Measurements from ENCODE around the gene RBM33. TPM values are rescaled to one million over a fixed set of nuclear protein-coding genes. Genes with fewer than 3 reads are reported as not detected.

The RBM33 gene
- total and polyA plus RNA-seq, 2 of the 8 experiments (the other 6 are each of a cell fraction or from before 2014, with no cell fraction given): 16.5 to 64.6 TPM

DNA sequence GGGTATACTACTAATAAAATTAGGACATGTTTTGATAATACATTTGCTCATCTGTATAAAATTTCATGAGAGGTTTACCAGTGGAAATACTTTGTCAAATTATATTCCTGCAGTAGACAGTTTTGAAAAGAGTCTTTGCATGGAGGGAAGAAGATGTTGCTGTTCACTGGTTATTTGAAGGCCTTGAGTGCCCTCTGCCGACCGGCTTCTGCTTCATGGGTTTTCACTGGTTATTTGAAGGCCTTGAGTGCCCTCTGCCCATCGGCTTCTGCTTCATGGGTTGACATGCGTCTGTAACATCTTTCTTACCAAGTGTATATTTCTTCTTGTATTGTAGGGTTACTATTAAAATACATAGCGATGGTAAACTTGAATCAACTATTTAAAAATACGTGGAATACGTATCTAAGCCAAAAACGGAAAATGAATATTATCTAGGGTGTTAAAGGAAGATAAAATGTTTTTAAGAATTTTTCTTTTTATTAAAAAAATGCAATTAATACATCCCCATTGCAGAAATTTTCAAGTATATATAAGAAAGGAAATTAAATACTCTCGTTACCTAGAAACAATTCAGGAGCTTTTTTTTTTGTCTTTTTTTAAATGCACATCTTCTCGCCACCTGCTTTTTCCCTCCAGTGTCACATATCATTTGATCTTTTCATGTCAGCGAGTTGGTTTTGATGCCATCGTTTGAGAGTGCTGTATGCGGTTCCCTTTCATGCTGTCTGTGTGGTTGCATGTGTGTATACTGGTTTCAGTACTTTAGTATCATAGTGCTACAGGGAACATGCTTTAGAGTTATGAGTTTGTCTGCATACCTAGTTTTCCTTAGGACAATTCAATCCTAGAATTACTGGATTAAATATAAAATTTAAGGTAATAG, 94.4 kb downstream of the RBM33 start:
- Histone ChIP-seq H2BK5ac (ENCODE audit: low read depth, low read length) (no peak overlapping the region), H3K4me2 (ENCODE audit: insufficient read depth in 1 of 2, low read depth in 2 of 2, low read length in 2 of 2) (no peak overlapping the region), H2BK20ac (ENCODE audit: low read length) (no peak overlapping the region), H4K8ac (ENCODE audit: extremely low read depth, insufficient read depth, low read length) (no peak overlapping the region), H3K23ac (ENCODE audit: insufficient read length) (no peak overlapping the region), H4K20me1 (replicated peaks in 1 of 2; ENCODE audit: control insufficient read depth in 1 of 2, insufficient read depth in 2 of 2, low read length in 2 of 2) (peaks cover 4 to 10% of the 10 kb centered on the region in 2 experiments), H2BK15ac (ENCODE audit: low read length) (no peak overlapping the region), H4K91ac (replicated peaks; ENCODE audit: insufficient read length, low read length) (no peak overlapping the region), H3K4me1 (replicated peaks in 1 of 4; ENCODE audit: control insufficient read depth in 3 of 4, insufficient read depth in 4 of 4, low read length in 3 of 4) (peaks cover 0 to 2% (median 0%) of the 10 kb centered on the region in 4 experiments; a peak in 2 of 7 replicates), H3K56ac (replicated peaks; ENCODE audit: insufficient read length, low read depth, low read length) (no peak overlapping the region), H3K27me3 (replicated peaks in 1 of 4; ENCODE audit: control insufficient read depth in 3 of 4, extremely low read depth in 1 of 4, insufficient read depth in 3 of 4, low read length in 3 of 4) (no peaks in the 10 kb centered on the region), H2AFZ (ENCODE audit: low read length) (no peak overlapping the region), H3K4me3 (ENCODE audit: extremely low read depth in 1 of 4, insufficient read depth in 2 of 4, low read depth in 3 of 4, low read length in 4 of 4) (no peak overlapping the region), H3K4ac (replicated peaks; ENCODE audit: insufficient read length, low read depth, low read length) (no peak overlapping the region), H3K9me3 (ENCODE audit: insufficient read depth in 2 of 2, low read depth in 1 of 2, low read length in 1 of 2) (no peaks in the 10 kb centered on the region; a peak in 1 of 4 replicates), H4K5ac (ENCODE audit: insufficient read length, low read depth, low read length) (no peak overlapping the region), H3K23me2 (ENCODE audit: low read depth, low read length) (no peaks in the 10 kb centered on the region), H2AK5ac (ENCODE audit: low read depth, low read length) (no peak overlapping the region), H3K79me1 (ENCODE audit: low read depth, low read length) (peaks cover 3% of the 10 kb centered on the region; the same call in 1 of the 2 replicates), H3K79me2 (ENCODE audit: control insufficient read depth in 1 of 2, insufficient read depth in 2 of 2, low read length in 2 of 2) (peaks cover 0 to 6% of the 10 kb centered on the region in 2 experiments; a peak in 1 of 4 replicates), H3K18ac (ENCODE audit: extremely low read depth, low read length) (no peak overlapping the region), H3K36me3 (ENCODE audit: control insufficient read depth in 2 of 4, insufficient read depth in 4 of 4, low read length in 3 of 4) (peaks cover 11 to 44% (median 23%) of the 10 kb centered on the region in 4 experiments), H2BK12ac (ENCODE audit: low read depth, low read length) (no peak overlapping the region), H3K9ac (replicated peaks in 1 of 4; ENCODE audit: extremely low read depth in 1 of 4, low read depth in 3 of 4, low read length in 3 of 4) (no peak overlapping the region), H3K27ac (ENCODE audit: low read depth, low read length) (no peak overlapping the region), H3K14ac (ENCODE audit: insufficient read length) (no peak overlapping the region), H2BK120ac (replicated peaks; ENCODE audit: low read depth, low read length) (no peak overlapping the region)
- FAIRE-seq (no peak), DNase-seq (ENCODE audit: low read depth in 1 of 2, low spot score in 2 of 2) (no peak)
- ChIA-PET CTCF (ENCODE audit: partially characterized antibody) (interaction anchor here (1.0 to 1.1 kb wide), 2 partner anchors 14 to 140 kb away, joined by 3 to 4 read pairs; no protein-coding TSS in a partner anchor), POLR2A (ENCODE audit: partially characterized antibody) (no interaction called here)
- TF ChIP-seq RAD21 (IDR thresholded peaks at IDR 0.05 in 1 of 2, conservative IDR thresholded peaks at IDR 0.05 in 1 of 2; ENCODE audit: low read depth in 2 of 2, low read length in 2 of 2): peak; percentile 73 to 79
- TF ChIP-seq, protein P1, sequence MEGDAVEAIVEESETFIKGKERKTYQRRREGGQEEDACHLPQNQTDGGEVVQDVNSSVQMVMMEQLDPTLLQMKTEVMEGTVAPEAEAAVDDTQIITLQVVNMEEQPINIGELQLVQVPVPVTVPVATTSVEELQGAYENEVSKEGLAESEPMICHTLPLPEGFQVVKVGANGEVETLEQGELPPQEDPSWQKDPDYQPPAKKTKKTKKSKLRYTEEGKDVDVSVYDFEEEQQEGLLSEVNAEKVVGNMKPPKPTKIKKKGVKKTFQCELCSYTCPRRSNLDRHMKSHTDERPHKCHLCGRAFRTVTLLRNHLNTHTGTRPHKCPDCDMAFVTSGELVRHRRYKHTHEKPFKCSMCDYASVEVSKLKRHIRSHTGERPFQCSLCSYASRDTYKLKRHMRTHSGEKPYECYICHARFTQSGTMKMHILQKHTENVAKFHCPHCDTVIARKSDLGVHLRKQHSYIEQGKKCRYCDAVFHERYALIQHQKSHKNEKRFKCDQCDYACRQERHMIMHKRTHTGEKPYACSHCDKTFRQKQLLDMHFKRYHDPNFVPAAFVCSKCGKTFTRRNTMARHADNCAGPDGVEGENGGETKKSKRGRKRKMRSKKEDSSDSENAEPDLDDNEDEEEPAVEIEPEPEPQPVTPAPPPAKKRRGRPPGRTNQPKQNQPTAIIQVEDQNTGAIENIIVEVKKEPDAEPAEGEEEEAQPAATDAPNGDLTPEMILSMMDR (IDR thresholded peaks at IDR 0.05; ENCODE audit: control extremely low read depth in 1 of 3, insufficient read depth in 1 of 3, low read depth in 1 of 3, low read length in 3 of 3): peak; percentile 25 to 74 (median 64)
- TF ChIP-seq TAF7 (optimal IDR thresholded peaks at IDR 0.05; ENCODE audit: borderline replicate concordance, low read depth, low read length): no peak
- WGBS, 2 experiments (ENCODE audit: extremely low coverage in 1 of 2, insufficient coverage in 1 of 2, insufficient read length in 1 of 2, insufficient replicate concordance in 2 of 2, low coverage in 1 of 2, low lambda C conversion rate in 2 of 2, missing lambda C conversion rate in 1 of 2): 75% methylated on average over 13 of the region's 13 CpGs; no CpG with 5 or more reads in 1 of the 2 experiments
